Measurements from ENCODE around the gene SPATA22.

DNA sequence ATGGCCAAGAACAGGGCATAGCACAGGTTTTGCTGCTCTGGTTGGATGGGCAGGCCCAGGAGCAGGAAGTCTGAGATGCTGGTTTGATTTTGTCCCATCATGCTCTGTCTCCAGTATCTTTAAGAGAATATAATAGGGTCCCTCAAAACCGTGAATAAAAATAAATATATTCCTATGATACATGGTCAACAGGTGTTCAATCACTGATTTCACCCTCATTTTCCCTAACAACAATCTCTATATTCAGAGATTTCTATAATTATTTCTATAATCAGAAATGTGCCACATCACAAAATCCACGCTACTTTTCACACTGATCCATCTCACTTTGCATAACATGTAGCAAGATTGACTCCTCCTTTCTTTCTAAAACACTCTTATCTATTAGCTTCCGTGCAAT is 37.9 kb downstream of the SPATA22 start, which contains the start of gene OR1E2:
- TF ChIP-seq, protein P1, sequence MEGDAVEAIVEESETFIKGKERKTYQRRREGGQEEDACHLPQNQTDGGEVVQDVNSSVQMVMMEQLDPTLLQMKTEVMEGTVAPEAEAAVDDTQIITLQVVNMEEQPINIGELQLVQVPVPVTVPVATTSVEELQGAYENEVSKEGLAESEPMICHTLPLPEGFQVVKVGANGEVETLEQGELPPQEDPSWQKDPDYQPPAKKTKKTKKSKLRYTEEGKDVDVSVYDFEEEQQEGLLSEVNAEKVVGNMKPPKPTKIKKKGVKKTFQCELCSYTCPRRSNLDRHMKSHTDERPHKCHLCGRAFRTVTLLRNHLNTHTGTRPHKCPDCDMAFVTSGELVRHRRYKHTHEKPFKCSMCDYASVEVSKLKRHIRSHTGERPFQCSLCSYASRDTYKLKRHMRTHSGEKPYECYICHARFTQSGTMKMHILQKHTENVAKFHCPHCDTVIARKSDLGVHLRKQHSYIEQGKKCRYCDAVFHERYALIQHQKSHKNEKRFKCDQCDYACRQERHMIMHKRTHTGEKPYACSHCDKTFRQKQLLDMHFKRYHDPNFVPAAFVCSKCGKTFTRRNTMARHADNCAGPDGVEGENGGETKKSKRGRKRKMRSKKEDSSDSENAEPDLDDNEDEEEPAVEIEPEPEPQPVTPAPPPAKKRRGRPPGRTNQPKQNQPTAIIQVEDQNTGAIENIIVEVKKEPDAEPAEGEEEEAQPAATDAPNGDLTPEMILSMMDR (IDR thresholded peaks at IDR 0.05; ENCODE audit: insufficient read depth, low read depth, low read length) = no peak
- no peak for TF ChIP-seq EZH2 (IDR thresholded peaks at IDR 0.05; ENCODE audit: insufficient read depth, low read length)

Data from astrocyte (in vitro differentiated cells and primary cell).